Measurements from ENCODE around the gene SREBF1.
A peak's percentile ranks its signal among the peaks of the same experiment; 100 is the strongest.

The SREBF1 gene

GRCh38 chr17:17836818-17837379 lies at the start of gene SREBF1:
Gene SREBF1, minus strand, starts transcription at chr17:17836986. Its CDS starts 169 bp downstream, at chr17:17836817.
- DNase-seq: peak; percentile 61

DNA sequence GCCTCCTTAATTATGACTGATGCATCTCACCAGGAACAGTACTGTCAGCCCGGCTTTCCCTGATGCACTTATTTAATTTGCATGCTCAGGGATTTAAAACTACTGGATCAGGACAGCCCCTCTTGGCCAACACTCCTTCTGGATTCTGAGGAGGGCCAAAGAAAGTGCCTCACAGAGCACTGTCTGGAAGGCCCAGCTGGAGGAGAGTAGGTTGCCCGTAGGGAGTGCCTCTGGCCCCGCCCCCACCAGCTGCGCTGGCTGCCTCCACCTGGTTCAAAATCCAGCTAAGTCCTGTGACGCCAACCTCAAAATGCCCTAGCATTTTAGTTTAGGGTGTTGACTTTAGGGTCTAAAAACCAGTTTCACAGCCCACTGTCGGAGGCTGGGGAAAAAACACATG lies 49.4 kb upstream of the SREBF1 start:
- DNase-seq: no peak

- no peak for DNase-seq
These were observed 47.9 kb upstream of the SREBF1 start for GRCh38 chr17:17884391-17885357.

- DNase-seq: no peak
These were observed 47.0 kb upstream of the SREBF1 start for GRCh38 chr17:17883801-17884200.

- no peak for DNase-seq
These were observed 45.3 kb upstream of the SREBF1 start for GRCh38 chr17:17882082-17882581.

- no peak for DNase-seq
These were observed 43.9 kb upstream of the SREBF1 start for GRCh38 chr17:17880577-17881196.

- peak; percentile 48 for DNase-seq
These were observed 41.0 kb upstream of the SREBF1 start for GRCh38 chr17:17877529-17878358.

DNA sequence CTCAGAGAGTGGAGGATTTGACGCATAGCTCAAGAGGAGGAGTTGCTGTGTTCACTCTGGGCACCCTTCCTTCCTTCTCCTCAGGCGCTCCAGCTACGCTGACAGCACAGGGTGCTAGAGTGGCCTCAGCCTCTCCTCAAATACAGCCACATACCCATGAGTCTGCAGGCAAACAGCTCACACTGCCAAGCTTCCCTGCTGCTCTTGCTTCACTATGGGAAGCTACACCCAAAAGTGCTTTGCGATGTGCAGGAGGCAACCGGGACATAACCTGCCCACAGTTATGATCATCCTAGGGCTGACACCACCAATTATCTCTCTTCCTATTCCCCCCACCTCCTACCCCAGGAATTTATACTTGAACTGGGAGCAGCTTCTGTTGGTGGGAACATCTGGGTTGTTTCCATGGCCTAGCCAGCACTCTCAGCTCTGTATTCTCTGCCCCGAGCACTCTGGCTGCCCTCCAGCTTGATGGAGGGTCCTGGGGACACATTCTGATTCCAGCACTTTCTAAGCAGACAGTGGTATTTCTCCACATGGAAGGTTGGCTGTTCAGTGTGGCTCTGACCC lies 40.3 kb upstream of the SREBF1 start:
- DNase-seq: no peak

GRCh38 chr17:17874478-17874877 lies 37.7 kb upstream of the SREBF1 start:
- DNase-seq: no peak

GRCh38 chr17:17873450-17873991 lies 36.7 kb upstream of the SREBF1 start:
- DNase-seq: no peak

GRCh38 chr17:17872547-17873345 lies 36.0 kb upstream of the SREBF1 start:
- DNase-seq: no peak

DNA sequence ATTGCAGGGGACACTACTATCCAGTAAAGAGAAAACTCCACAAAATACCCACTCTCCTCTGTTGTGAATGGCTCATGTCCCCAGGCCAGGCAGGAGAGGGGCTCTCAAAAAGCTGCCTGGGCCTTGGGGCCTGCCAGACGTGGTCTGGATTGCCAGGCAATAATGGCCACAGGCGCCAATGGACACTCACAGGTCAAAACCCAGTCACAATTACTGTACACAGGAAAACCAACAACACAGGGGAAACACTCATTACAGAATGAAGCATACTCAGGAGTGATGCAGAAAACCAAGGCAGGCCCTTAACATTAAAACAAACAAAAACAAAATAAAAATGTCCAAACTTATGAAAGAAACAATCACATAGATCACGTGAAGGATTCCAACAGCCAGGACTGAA lies 35.1 kb upstream of the SREBF1 start:
- no peak for DNase-seq

DNA sequence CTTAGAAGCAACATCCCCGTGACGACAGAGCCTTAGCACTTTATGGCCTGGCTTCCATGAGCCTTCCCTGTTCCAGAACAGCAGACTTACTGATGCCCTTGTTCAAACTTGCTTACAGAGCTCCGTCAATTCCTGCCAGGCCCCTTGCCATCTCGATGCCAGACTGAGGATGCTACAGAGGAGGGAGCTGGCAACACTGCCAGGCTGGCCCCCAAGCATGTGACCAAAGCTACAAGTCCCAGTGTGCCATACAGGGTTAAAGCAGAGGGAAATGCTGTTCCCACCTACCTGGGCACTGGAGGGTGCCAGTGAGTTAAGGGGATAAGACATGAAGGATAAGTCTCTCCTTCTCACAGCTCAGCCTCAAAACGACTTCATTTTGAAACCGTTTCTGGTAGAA lies 33.5 kb upstream of the SREBF1 start:
- DNase-seq: no peak

DNA sequence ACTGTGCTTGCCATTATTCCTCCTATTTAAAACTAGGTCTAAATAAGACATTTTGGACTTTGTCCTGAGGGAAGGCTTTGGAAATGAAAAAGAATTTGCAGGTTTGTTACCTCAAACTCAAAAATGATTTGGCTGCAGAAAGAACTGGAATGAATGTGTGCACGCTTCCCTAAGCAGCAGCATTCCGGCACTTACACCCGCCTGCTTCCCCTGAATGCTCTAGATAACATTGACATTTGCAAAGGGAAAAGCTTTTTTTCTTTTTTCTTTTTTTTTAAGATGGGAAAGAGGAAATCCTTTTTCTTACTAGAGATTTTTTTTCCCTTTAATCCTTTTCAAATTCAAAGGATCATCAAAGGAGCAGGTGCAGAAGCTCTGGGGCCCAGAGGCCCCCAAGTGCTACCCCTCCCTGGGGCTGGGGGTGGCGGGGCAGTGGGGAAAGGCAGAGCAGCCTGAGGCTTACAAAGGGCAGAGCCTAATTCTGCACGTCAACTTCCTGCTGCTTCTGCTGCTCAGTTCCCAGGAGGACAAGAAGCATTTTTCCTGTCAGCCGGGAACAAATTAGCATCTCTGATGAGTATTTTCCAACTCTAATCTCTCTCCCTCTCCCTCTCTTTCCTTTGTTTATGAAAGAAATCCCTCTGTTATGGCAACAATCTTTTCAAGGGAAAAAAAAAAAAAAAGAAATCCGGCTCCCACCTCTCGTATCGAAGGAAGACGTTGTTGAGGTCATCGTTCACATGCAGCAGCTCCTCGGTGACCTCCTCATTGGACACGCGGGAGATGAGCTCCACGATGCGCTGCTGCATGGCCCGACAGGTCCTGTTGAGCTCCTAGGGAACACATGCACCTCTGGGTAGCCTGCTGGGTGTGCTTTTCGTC lies 32.1 kb upstream of the SREBF1 start:
- DNase-seq: no peak

- DNase-seq: no peak
These were observed 30.1 kb upstream of the SREBF1 start for GRCh38 chr17:17866897-17867296.

GRCh38 chr17:17866425-17866824 lies 29.6 kb upstream of the SREBF1 start:
- DNase-seq: no peak

- DNase-seq: no peak
These were observed 28.2 kb upstream of the SREBF1 start for GRCh38 chr17:17865035-17865434.

- DNase-seq: no peak
These were observed 24.0 kb upstream of the SREBF1 start for GRCh38 chr17:17860766-17861107.

- peak; percentile 73 for DNase-seq
These were observed 23.4 kb upstream of the SREBF1 start for GRCh38 chr17:17859909-17860765.

All from midbrain (tissue), 1 donor.